H9 (cell line): Measurements from ENCODE around the gene TENM4. TPM values are rescaled to one million over a fixed set of nuclear protein-coding genes. Genes with fewer than 3 reads are reported as not detected.

Experiments
- DNase-seq: peaks from one replicate; pipeline ENCODE4 v3.0.0-alpha.2; 2017
- H2AFZ ChIP-seq: one replicate; pipeline ENCODE4 v1.6.1; 2013; ENCODE audit warnings: mild to moderate bottlenecking, low read length, control low read depth, moderate library complexity
- H2AK5ac ChIP-seq: 2 replicates; pipeline ENCODE4 v1.6.1; 2013; ENCODE audit warnings: low read length, control low read depth, mixed read lengths; ENCODE audit not compliant: insufficient read length
- H2BK120ac ChIP-seq: one replicate; pipeline ENCODE4 v1.6.1; 2013; ENCODE audit warnings: low read depth, mild to moderate bottlenecking, low read length, control low read depth, inconsistent platforms; ENCODE audit not compliant: poor library complexity, severe bottlenecking
- H2BK12ac ChIP-seq: 2 replicates; pipeline ENCODE4 v1.6.1; 2013; ENCODE audit warnings: low read length, control low read depth, mixed read lengths, low read depth; ENCODE audit not compliant: insufficient read length
- H2BK15ac ChIP-seq: 2 replicates; pipeline ENCODE4 v1.6.1; 2013; ENCODE audit warnings: low read depth, low read length, control low read depth
- H2BK20ac ChIP-seq: one replicate; pipeline ENCODE4 v1.6.1; 2013; ENCODE audit warnings: low read depth, mild to moderate bottlenecking, low read length, control low read depth, inconsistent platforms; ENCODE audit not compliant: poor library complexity, severe bottlenecking
- H2BK5ac ChIP-seq: 2 replicates; pipeline ENCODE4 v1.6.1; 2013; ENCODE audit warnings: low read length, control low read depth, mixed read lengths; ENCODE audit not compliant: insufficient read length
- H3K14ac ChIP-seq: 2 replicates; pipeline ENCODE4 v1.6.1; 2013; ENCODE audit warnings: low read length, control low read depth; ENCODE audit not compliant: insufficient read depth
- H3K18ac ChIP-seq: 2 replicates; pipeline ENCODE4 v1.6.1; 2013; ENCODE audit warnings: low read depth, mild to moderate bottlenecking, mixed read lengths, low read length, control low read depth; ENCODE audit not compliant: insufficient read length
- H3K23ac ChIP-seq: 2 replicates; pipeline ENCODE4 v1.6.1; 2013; ENCODE audit warnings: low read length, control low read depth, mixed read lengths, low read depth; ENCODE audit not compliant: insufficient read length
- H3K23me2 ChIP-seq: 2 replicates; pipeline ENCODE4 v1.6.1; 2013; ENCODE audit warnings: low read depth, mild to moderate bottlenecking, mixed read lengths, low read length, control low read depth; ENCODE audit not compliant: insufficient read length, poor library complexity, severe bottlenecking
- H3K27ac ChIP-seq: 2 replicates; pipeline ENCODE4 v1.5.1; 2013; ENCODE audit warnings: low read length, control low read depth, mixed read lengths, low read depth; ENCODE audit not compliant: insufficient read length
- H3K27me3 ChIP-seq: 2 replicates; pipeline ENCODE4 v1.6.1; 2013; ENCODE audit warnings: low read length, control low read depth, inconsistent platforms; ENCODE audit not compliant: insufficient read depth
- H3K4ac ChIP-seq: 2 replicates; pipeline ENCODE4 v1.6.1; 2013; ENCODE audit warnings: low read depth, mild to moderate bottlenecking, control low read depth, inconsistent platforms, low read length, moderate library complexity
- H3K4me1 ChIP-seq: 2 replicates; pipeline ENCODE4 v1.6.1; 2013; ENCODE audit warnings: low read length, control low read depth, inconsistent platforms; ENCODE audit not compliant: insufficient read depth
- H3K4me2 ChIP-seq: 2 replicates; pipeline ENCODE4 v1.6.1; 2013; ENCODE audit warnings: low read length, control low read depth, mixed read lengths; ENCODE audit not compliant: insufficient read length, insufficient read depth
- H3K56ac ChIP-seq: 2 replicates; pipeline ENCODE4 v1.6.1; 2013; ENCODE audit warnings: low read depth, mild to moderate bottlenecking, mixed read lengths, low read length, control low read depth; ENCODE audit not compliant: insufficient read length
- H3K79me1 ChIP-seq: 2 replicates; pipeline ENCODE4 v1.6.1; 2013; ENCODE audit warnings: low read depth, mild to moderate bottlenecking, moderate library complexity, low read length, control low read depth, inconsistent platforms; ENCODE audit not compliant: insufficient read depth, poor library complexity, severe bottlenecking
- H3K79me2 ChIP-seq: 2 replicates; pipeline ENCODE4 v1.6.1; 2013; ENCODE audit warnings: low read length, control low read depth, inconsistent platforms; ENCODE audit not compliant: insufficient read depth
- H3K9ac ChIP-seq: 2 replicates; pipeline ENCODE4 v1.6.1; 2013; ENCODE audit warnings: low read length, control low read depth, mixed read lengths; ENCODE audit not compliant: insufficient read length; ENCODE audit errors: extremely low read depth
- H3K9me3 ChIP-seq: one replicate; pipeline ENCODE4 v1.6.1; 2013; ENCODE audit warnings: low read depth, low read length, inconsistent platforms; ENCODE audit not compliant: control insufficient read depth
- H3T11ph ChIP-seq: one replicate; pipeline ENCODE4 v1.6.1; 2013; ENCODE audit warnings: mild to moderate bottlenecking, low read length, control low read depth, inconsistent platforms
- H4K20me1 ChIP-seq: one replicate; pipeline ENCODE4 v1.6.1; 2013; ENCODE audit not compliant: control insufficient read depth, insufficient read length, insufficient read depth
- H4K5ac ChIP-seq: 2 replicates; pipeline ENCODE4 v1.6.1; 2013; ENCODE audit warnings: low read depth, mild to moderate bottlenecking, mixed read lengths, low read length, control low read depth; ENCODE audit not compliant: insufficient read length
- H4K8ac ChIP-seq: replicated peaks from 2 replicates; pipeline ENCODE4 v1.6.1; 2013; ENCODE audit warnings: low read length, control low read depth, mixed read lengths, low read depth; ENCODE audit not compliant: insufficient read length
- H4K91ac ChIP-seq: 2 replicates; pipeline ENCODE4 v1.6.1; 2013; ENCODE audit warnings: low read depth, mild to moderate bottlenecking, moderate library complexity, mixed read lengths, low read length, control low read depth; ENCODE audit not compliant: insufficient read length
- H3K27ac Mint-ChIP-seq, 3 experiments: 2 replicates in 2 of 3; 3 replicates in 1 of 3; pipeline ENCODE4 v1.8.0; 2020 to 2021; ENCODE audit warnings: mixed read lengths in 3 of 3, mild to moderate bottlenecking in 1 of 3, moderate library complexity in 1 of 3
- H3K27me3 Mint-ChIP-seq: 2 replicates; pipeline ENCODE4 v1.8.0; 2021; ENCODE audit warnings: low read depth, mild to moderate bottlenecking, moderate library complexity, mixed read lengths
- H3K36me3 Mint-ChIP-seq, 3 experiments: 2 replicates in 2 of 3; 3 replicates in 1 of 3; pipeline ENCODE4 v1.8.0; 2020 to 2021; ENCODE audit warnings: low read depth in 3 of 3, mixed read lengths in 3 of 3; ENCODE audit not compliant: insufficient read depth in 1 of 3
- H3K4me1 Mint-ChIP-seq, 2 experiments: 2 replicates each; pipeline ENCODE4 v1.8.0; 2020; ENCODE audit warnings: mixed read lengths in 2 of 2
- H3K4me3 Mint-ChIP-seq, 2 experiments: 2 replicates in 1 of 2; 3 replicates in 1 of 2; pipeline ENCODE4 v1.8.0; 2020 to 2021; ENCODE audit warnings: mild to moderate bottlenecking in 2 of 2, mixed read lengths in 2 of 2, moderate library complexity in 1 of 2
- H3K9me3 Mint-ChIP-seq, 2 experiments: 2 replicates in 1 of 2; 3 replicates in 1 of 2; pipeline ENCODE4 v1.8.0; 2020; ENCODE audit warnings: mild to moderate bottlenecking in 2 of 2, mixed read lengths in 2 of 2, moderate library complexity in 1 of 2
- CTCF ChIP-seq: fragments of 200-600 bp; sonication (generic); conservative IDR thresholded peaks from 3 replicates; pipeline ENCODE4 v1.8.0; 2021; ENCODE audit warnings: antibody characterized with exemption, mild to moderate bottlenecking
- WGBS: extraction: QIAGEN DNeasy Blood & Tissue Kit; methylation state at CpG from one replicate; pipeline ENCODE4 v1.1.7; 2013; ENCODE audit warnings: missing lambda C conversion rate, low lambda C conversion rate, mixed read lengths; ENCODE audit not compliant: insufficient read length; ENCODE audit errors: extremely low coverage; 5-methylcytosine and 5-hydroxymethylcytosine counted together
- total RNA-seq: library from RNA; stranded (reverse); gene quantifications from 2 replicates; pipeline ENCODE4 v1.2.1, GENCODE V29; 2021

The TENM4 gene
- total RNA-seq, 1 experiment from 2014 or later, result 4.6 TPM

GRCh38 chr11:78954696-78955095 is 486.1 kb downstream of the TENM4 start:
- Mint-ChIP-seq H3K9me3 (no peaks in the 10 kb centered on the region), H3K27ac (no peak overlapping the region), H3K4me3 (no peak overlapping the region), H3K36me3 (no peaks in the 10 kb centered on the region), H3K27me3 (peaks cover 12% of the 10 kb centered on the region), H3K4me1 (peaks cover 5 to 46% of the 10 kb centered on the region in 2 experiments)
- no peaks in the 10 kb centered on the region for H3K23me2 ChIP-seq
- no peak overlapping the region for H3K27ac ChIP-seq
- no peak overlapping the region for H3K18ac ChIP-seq
- H3T11ph ChIP-seq, result no peak overlapping the region
- DNase-seq, result no peak
- no peak overlapping the region for H3K4ac ChIP-seq
- H2BK120ac ChIP-seq, result no peak overlapping the region
- H3K9ac ChIP-seq, result no peak overlapping the region
- H3K9me3 ChIP-seq, result no peaks in the 10 kb centered on the region
- no peak overlapping the region for H2BK5ac ChIP-seq
- H2BK15ac ChIP-seq, result no peak overlapping the region
- H4K20me1 ChIP-seq, result no peaks in the 10 kb centered on the region
- no peak overlapping the region for H2BK12ac ChIP-seq
- H2BK20ac ChIP-seq, result no peak overlapping the region
- WGBS, result no CpG with 5 or more reads among the region's 3 CpGs
- H4K8ac ChIP-seq, result no peak overlapping the region
- no peak overlapping the region for H3K14ac ChIP-seq
- no peaks in the 10 kb centered on the region for H3K79me1 ChIP-seq
- no peak overlapping the region for H4K5ac ChIP-seq
- no peaks in the 10 kb centered on the region; the same call in 1 of the 2 replicates for H3K4me1 ChIP-seq
- no peaks in the 10 kb centered on the region for H3K27me3 ChIP-seq
- no peak overlapping the region for H2AFZ ChIP-seq
- no peak for TF ChIP-seq CTCF
- H3K79me2 ChIP-seq, result no peaks in the 10 kb centered on the region; the same call in 1 of the 2 replicates
- H3K23ac ChIP-seq, result no peak overlapping the region
- no peak overlapping the region for H2AK5ac ChIP-seq
- no peak overlapping the region for H3K56ac ChIP-seq
- no peak overlapping the region for H4K91ac ChIP-seq
- H3K4me2 ChIP-seq, result no peak overlapping the region
